ENCODE measurements around the gene ZNF512. TPM values are rescaled to one million over a fixed set of nuclear protein-coding genes. Genes with fewer than 3 reads are reported as not detected.

The ZNF512 gene
- total RNA-seq, 4 donors from 2014 or later, result 8.1 to 23.5 (median 20.6) TPM

DNA sequence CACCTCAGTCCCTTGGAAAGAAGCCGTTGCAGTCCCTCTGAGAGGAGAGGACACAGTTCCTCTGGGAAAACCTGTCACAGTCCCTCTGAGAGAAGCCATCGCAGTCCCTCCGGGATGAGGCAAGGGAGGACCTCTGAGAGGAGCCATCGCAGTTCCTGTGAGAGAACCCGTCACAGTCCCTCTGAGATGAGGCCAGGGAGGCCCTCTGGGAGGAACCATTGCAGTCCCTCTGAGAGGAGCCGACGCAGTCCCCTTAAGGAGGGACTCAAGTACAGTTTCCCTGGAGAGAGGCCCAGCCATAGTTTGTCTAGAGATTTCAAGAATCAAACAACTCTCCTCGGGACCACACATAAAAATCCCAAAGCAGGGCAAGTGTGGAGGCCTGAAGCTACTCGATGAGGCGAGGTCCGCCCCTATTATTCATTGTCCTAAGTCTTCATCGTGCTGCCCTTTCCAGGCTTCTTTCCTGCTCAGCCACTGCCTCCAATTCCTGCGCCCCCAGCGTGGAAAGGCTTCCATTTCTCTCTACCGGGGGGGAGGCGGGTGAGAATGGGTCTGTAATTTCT is 630 bp upstream of the ZNF512 start:
- peak in 1 of 2 donors; percentile 57 for DNase-seq (ENCODE audit: low spot score in 2 of 2)
- Histone ChIP-seq H3K4me3 (peak overlapping the region; percentile 60), H3K9me3 (peaks cover 8% of the 10 kb centered on the region), H3K36me3 (no peaks in the 10 kb centered on the region), H3K4me1 (peaks cover 26% of the 10 kb centered on the region), H3K27me3 (no peaks in the 10 kb centered on the region), H3K27ac (no peak overlapping the region)
- 76% methylated on average over 12 of the region's 16 CpGs for WGBS
- TF ChIP-seq POLR2A (IDR thresholded peaks at IDR 0.05), result no peak
- TF ChIP-seq EP300 (IDR thresholded peaks at IDR 0.05), result no peak
- no peak for TF ChIP-seq POLR2AphosphoS5 (IDR thresholded peaks at IDR 0.05)
- TF ChIP-seq, protein P1, sequence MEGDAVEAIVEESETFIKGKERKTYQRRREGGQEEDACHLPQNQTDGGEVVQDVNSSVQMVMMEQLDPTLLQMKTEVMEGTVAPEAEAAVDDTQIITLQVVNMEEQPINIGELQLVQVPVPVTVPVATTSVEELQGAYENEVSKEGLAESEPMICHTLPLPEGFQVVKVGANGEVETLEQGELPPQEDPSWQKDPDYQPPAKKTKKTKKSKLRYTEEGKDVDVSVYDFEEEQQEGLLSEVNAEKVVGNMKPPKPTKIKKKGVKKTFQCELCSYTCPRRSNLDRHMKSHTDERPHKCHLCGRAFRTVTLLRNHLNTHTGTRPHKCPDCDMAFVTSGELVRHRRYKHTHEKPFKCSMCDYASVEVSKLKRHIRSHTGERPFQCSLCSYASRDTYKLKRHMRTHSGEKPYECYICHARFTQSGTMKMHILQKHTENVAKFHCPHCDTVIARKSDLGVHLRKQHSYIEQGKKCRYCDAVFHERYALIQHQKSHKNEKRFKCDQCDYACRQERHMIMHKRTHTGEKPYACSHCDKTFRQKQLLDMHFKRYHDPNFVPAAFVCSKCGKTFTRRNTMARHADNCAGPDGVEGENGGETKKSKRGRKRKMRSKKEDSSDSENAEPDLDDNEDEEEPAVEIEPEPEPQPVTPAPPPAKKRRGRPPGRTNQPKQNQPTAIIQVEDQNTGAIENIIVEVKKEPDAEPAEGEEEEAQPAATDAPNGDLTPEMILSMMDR (IDR thresholded peaks at IDR 0.05), result no peak

DNA sequence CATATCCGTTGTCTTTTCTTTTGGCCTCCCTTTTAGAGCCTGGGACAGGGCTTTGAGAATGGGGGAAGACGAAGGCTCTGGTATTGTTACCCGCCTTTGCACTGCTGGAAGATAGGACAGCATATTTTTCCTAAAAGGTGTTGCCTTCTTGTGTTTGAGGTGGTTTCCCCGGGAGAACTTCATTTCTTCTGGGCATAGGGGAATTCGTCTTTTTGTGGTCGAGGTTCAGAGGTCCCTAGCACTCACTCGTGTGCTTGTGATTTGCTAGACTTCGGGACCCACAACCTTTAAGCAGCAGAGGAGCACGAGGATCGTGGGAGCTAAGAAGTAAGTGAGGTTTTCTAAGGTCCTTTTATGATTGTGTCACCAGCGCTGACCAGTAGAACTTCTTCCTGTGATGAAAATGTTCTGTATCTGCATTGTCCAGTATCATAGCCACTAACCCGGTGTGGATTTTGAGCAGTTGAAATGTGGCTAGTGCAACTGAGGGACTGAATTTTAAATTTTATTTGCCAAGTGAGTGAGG is 611 bp downstream of the ZNF512 start:
- WGBS, result 8% methylated on average over 12 of the region's 12 CpGs
- peaks cover 6% of the 10 kb centered on the region for H3K9me3 ChIP-seq
- no peak for TF ChIP-seq POLR2AphosphoS5 (IDR thresholded peaks at IDR 0.05)
- TF ChIP-seq POLR2A (IDR thresholded peaks at IDR 0.05), result no peak
- TF ChIP-seq, protein P1 (IDR thresholded peaks at IDR 0.05), result no peak
- TF ChIP-seq EP300 (IDR thresholded peaks at IDR 0.05), result no peak

DNA sequence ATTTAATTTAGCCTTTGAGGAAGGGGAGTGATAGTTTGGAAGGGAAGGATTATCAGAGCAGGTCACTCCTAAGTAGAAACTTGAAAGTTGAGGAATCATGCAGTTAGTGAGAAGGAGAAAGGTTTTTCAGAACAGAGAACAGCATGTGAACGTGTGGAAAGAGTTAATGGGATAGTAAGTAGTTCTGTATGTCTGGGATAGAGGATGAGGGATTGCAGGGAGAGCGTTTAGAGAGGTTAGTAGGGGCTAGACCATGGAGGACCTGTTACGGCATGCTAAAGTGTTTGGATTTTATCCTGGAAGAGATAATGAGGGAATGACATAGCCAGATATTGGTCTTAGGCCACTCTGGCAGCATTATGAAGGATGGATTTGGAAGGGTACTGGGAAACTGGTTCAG is 1.8 kb downstream of the ZNF512 start:
- H3K36me3 ChIP-seq, result no peaks in the 10 kb centered on the region
- no peak for DNase-seq (ENCODE audit: low spot score in 2 of 2)
- TF ChIP-seq, protein P1 (IDR thresholded peaks at IDR 0.05), result no peak
- no peak for TF ChIP-seq POLR2AphosphoS5 (IDR thresholded peaks at IDR 0.05)
- TF ChIP-seq EP300 (IDR thresholded peaks at IDR 0.05), result no peak
- no peak for TF ChIP-seq POLR2A (IDR thresholded peaks at IDR 0.05)
- 85% methylated on average over 3 of the region's 3 CpGs for WGBS
- peaks cover 26% of the 10 kb centered on the region for H3K4me1 ChIP-seq
- H3K27me3 ChIP-seq, result no peaks in the 10 kb centered on the region
- H3K27ac ChIP-seq, result no peak overlapping the region
- no peak overlapping the region for H3K4me3 ChIP-seq
- no peaks in the 10 kb centered on the region for H3K9me3 ChIP-seq

More for the DNA sequence above, 611 bp downstream of the ZNF512 start:
- H3K4me1 ChIP-seq, result peaks cover 26% of the 10 kb centered on the region
- H3K27ac ChIP-seq, result peak overlapping the region; percentile 5
- H3K27me3 ChIP-seq, result no peaks in the 10 kb centered on the region
- H3K4me3 ChIP-seq, result peak overlapping the region; percentile 60
- no peak for DNase-seq (ENCODE audit: low spot score in 2 of 2)
- no peaks in the 10 kb centered on the region for H3K36me3 ChIP-seq

DNA sequence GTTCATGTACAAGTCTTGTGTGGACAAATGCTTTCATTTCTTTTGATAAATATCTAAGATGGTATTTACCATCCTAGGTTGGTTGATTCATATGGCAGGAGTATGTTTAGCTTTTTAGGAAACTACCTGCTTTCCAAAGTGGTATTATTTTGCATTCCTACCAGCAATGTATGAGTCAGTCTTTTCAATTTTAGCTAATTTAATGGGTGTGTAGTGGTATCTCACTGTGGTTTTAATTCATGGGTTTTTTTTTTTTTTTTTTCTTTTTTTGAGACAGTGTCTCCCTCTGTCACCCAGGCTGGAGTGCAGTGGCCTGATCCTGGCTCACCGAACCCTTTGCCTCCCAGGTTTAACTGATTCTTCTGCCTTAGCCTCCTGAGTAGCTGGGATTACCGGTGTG is 4.2 kb downstream of the ZNF512 start:
- Histone ChIP-seq H3K9me3 (peaks cover 9% of the 10 kb centered on the region), H3K27ac (no peak overlapping the region), H3K4me3 (no peak overlapping the region), H3K36me3 (no peaks in the 10 kb centered on the region), H3K4me1 (peaks cover 26% of the 10 kb centered on the region), H3K27me3 (no peaks in the 10 kb centered on the region)
- TF ChIP-seq, protein P1 (IDR thresholded peaks at IDR 0.05), result no peak
- TF ChIP-seq POLR2AphosphoS5 (IDR thresholded peaks at IDR 0.05) (no peak), EP300 (IDR thresholded peaks at IDR 0.05) (no peak), POLR2A (IDR thresholded peaks at IDR 0.05) (no peak)
- WGBS, result 86% methylated on average over 2 of the region's 2 CpGs
- DNase-seq (ENCODE audit: low spot score in 2 of 2), result no peak

DNA sequence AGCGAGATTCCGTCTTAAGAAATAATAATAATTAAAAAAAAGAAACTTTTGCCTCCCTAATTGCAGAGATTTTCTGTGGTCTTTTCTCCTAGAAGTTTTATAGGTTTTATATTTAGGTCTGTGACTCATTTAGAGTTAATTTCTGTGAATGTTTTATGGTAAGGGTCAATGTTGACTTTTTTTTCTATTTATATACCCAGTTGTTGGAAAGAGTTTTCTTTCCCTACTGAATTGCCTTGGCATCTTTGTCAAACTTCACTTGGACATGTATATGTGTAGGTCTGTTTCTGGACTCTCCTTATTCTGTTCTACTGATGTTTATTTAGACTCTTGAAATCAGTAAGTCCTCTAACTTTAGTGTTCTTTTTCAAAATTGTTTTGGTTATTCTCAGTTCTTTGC is 5.5 kb downstream of the ZNF512 start:
- no peak overlapping the region for H3K4me3 ChIP-seq
- 93% methylated on average over 2 of the region's 2 CpGs for WGBS
- no peaks in the 10 kb centered on the region for H3K27me3 ChIP-seq
- TF ChIP-seq POLR2A (IDR thresholded peaks at IDR 0.05) (no peak), EP300 (IDR thresholded peaks at IDR 0.05) (no peak), POLR2AphosphoS5 (IDR thresholded peaks at IDR 0.05) (no peak)
- TF ChIP-seq, protein P1 (IDR thresholded peaks at IDR 0.05), result no peak
- no peak for DNase-seq (ENCODE audit: low spot score in 2 of 2)
- no peaks in the 10 kb centered on the region for H3K36me3 ChIP-seq
- no peak overlapping the region for H3K27ac ChIP-seq
- H3K4me1 ChIP-seq, result peaks cover 23% of the 10 kb centered on the region
- H3K9me3 ChIP-seq, result peaks cover 9% of the 10 kb centered on the region

Measured in suprapubic skin (tissue), 4 donors.